BLaER1 (cell line): ENCODE data around the gene GARIN3.
"Not testable (repeated sequence)": the region's sequence is repeated elsewhere in the genome, so short reads cannot be mapped to it uniquely, and the experiment has no call there.

Experiments used
- H3K27ac ChIP-seq: shearing (Covaris generic); formaldehyde crosslinking; 2 replicates; pipeline ENCODE4 v1.8.1; 2022
- H3K27me3 ChIP-seq: shearing (Covaris generic); formaldehyde crosslinking; 2 replicates; pipeline ENCODE4 v1.8.1; 2022
- H3K36me3 ChIP-seq: shearing (Covaris generic); formaldehyde crosslinking; 2 replicates; pipeline ENCODE4 v1.8.1; 2022
- H3K4me1 ChIP-seq: shearing (Covaris generic); formaldehyde crosslinking; 2 replicates; pipeline ENCODE4 v1.8.1; 2022
- H3K4me2 ChIP-seq: shearing (Covaris generic); formaldehyde crosslinking; 2 replicates; pipeline ENCODE4 v1.8.1; 2022
- H3K4me3 ChIP-seq: shearing (Covaris generic); formaldehyde crosslinking; 2 replicates; pipeline ENCODE4 v1.8.1; 2022
- H3K9ac ChIP-seq: shearing (Covaris generic); formaldehyde crosslinking; 2 replicates; pipeline ENCODE4 v1.8.1; 2022
- H3K9me3 ChIP-seq: shearing (Covaris generic); formaldehyde crosslinking; 2 replicates; pipeline ENCODE4 v1.8.1; 2022
- H4K20me1 ChIP-seq: shearing (Covaris generic); formaldehyde crosslinking; 2 replicates; pipeline ENCODE4 v1.8.1; 2022
- Cebpa-rat ChIP-seq: shearing (Covaris generic); IDR thresholded peaks from 2 replicates; pipeline ENCODE4 v1.8.1; 2022

The GARIN3 gene

GRCh38 chr5:157166214-157167213 lies at the start of gene GARIN3:
TSS of gene GARIN3 (minus strand) at chr5:157166264. CDS start at chr5:157166168, 96 bp downstream.
- peaks cover 47% of the 10 kb centered on the region for H3K9me3 ChIP-seq
- no peak within 1 kb of the TSS for H3K4me3 ChIP-seq
- H3K4me1 ChIP-seq, result peaks cover 52% of the 10 kb centered on the region
- H3K27ac ChIP-seq, result peak within 1 kb of the TSS; percentile 76
- H4K20me1 ChIP-seq, result no peaks in the 10 kb centered on the region
- H3K9ac ChIP-seq, result peak within 1 kb of the TSS; percentile 30
- no peak for TF ChIP-seq Cebpa-rat
- H3K27me3 ChIP-seq, result no peaks in the 10 kb centered on the region
- peak within 1 kb of the TSS; percentile 74 for H3K4me2 ChIP-seq
- no peaks in the 10 kb centered on the region for H3K36me3 ChIP-seq

GRCh38 chr5:157215514-157216167 lies 49.6 kb upstream of the GARIN3 start:
- Histone ChIP-seq H3K4me3 (peak overlapping the region; percentile 22; the same call in 1 of the 2 replicates), H3K9ac (no peak overlapping the region)
- no peak for TF ChIP-seq Cebpa-rat

GRCh38 chr5:157214861-157215513 lies 48.9 kb upstream of the GARIN3 start:
- Histone ChIP-seq H4K20me1 (no peaks in the 10 kb centered on the region), H3K4me1 (peaks cover 69% of the 10 kb centered on the region), H3K9ac (no peak overlapping the region; the same call in 1 of the 2 replicates), H3K4me2 (peak overlapping the region; percentile 79), H3K9me3 (peaks cover 10% of the 10 kb centered on the region), H3K27ac (peak overlapping the region; percentile 36; the same call in 1 of the 2 replicates), H3K27me3 (no peaks in the 10 kb centered on the region), H3K4me3 (peak overlapping the region; percentile 22; the same call in 1 of the 2 replicates), H3K36me3 (no peaks in the 10 kb centered on the region)
- no peak for TF ChIP-seq Cebpa-rat

More at GRCh38 chr5:157215514-157216167, 49.6 kb upstream of the GARIN3 start:
- H3K4me2 ChIP-seq, result peak overlapping the region; percentile 79
- H3K4me1 ChIP-seq, result peaks cover 65% of the 10 kb centered on the region
- no peak overlapping the region for H3K27ac ChIP-seq
- no peaks in the 10 kb centered on the region for H4K20me1 ChIP-seq
- H3K27me3 ChIP-seq, result no peaks in the 10 kb centered on the region
- H3K36me3 ChIP-seq, result no peaks in the 10 kb centered on the region
- H3K9me3 ChIP-seq, result peaks cover 10% of the 10 kb centered on the region

GRCh38 chr5:157214415-157214814 lies 48.4 kb upstream of the GARIN3 start:
- Histone ChIP-seq H3K9ac (no peak overlapping the region; the same call in 1 of the 2 replicates), H3K4me2 (peak overlapping the region; percentile 79), H3K4me1 (peaks cover 72% of the 10 kb centered on the region), H4K20me1 (no peaks in the 10 kb centered on the region), H3K9me3 (peaks cover 10% of the 10 kb centered on the region), H3K27me3 (no peaks in the 10 kb centered on the region), H3K4me3 (no peak overlapping the region), H3K27ac (no peak overlapping the region; the same call in 1 of the 2 replicates), H3K36me3 (no peaks in the 10 kb centered on the region)
- no peak for TF ChIP-seq Cebpa-rat

GRCh38 chr5:157213527-157214243 lies 47.6 kb upstream of the GARIN3 start:
- Histone ChIP-seq H3K4me2 (peak overlapping the region; percentile 79), H3K36me3 (no peaks in the 10 kb centered on the region), H4K20me1 (no peaks in the 10 kb centered on the region), H3K27ac (no peak overlapping the region; the same call in 1 of the 2 replicates), H3K4me3 (no peak overlapping the region), H3K9ac (no peak overlapping the region), H3K9me3 (peaks cover 10% of the 10 kb centered on the region), H3K27me3 (no peaks in the 10 kb centered on the region), H3K4me1 (peaks cover 71% of the 10 kb centered on the region)
- TF ChIP-seq Cebpa-rat, result no peak

- no peak overlapping the region for H3K4me3 ChIP-seq
- H3K27me3 ChIP-seq, result no peaks in the 10 kb centered on the region
- H4K20me1 ChIP-seq, result no peaks in the 10 kb centered on the region
- H3K4me1 ChIP-seq, result peaks cover 57% of the 10 kb centered on the region
- H3K9me3 ChIP-seq, result peaks cover 18% of the 10 kb centered on the region
- no peak for TF ChIP-seq Cebpa-rat
- H3K27ac ChIP-seq, result no peak overlapping the region
- H3K4me2 ChIP-seq, result no peak overlapping the region
- no peak overlapping the region for H3K9ac ChIP-seq
- H3K36me3 ChIP-seq, result no peaks in the 10 kb centered on the region
Measured at GRCh38 chr5:157212307-157212706, 46.2 kb upstream of the GARIN3 start.

GRCh38 chr5:157210652-157211051 lies 44.6 kb upstream of the GARIN3 start:
- H3K36me3 ChIP-seq, result not testable (repeated sequence)

GRCh38 chr5:157205708-157206107 lies 39.6 kb upstream of the GARIN3 start:
- no peaks in the 10 kb centered on the region for H4K20me1 ChIP-seq
- H3K27ac ChIP-seq, result no peak overlapping the region
- peaks cover 22% of the 10 kb centered on the region for H3K4me1 ChIP-seq
- peaks cover 30% of the 10 kb centered on the region for H3K9me3 ChIP-seq
- H3K27me3 ChIP-seq, result no peaks in the 10 kb centered on the region
- no peak for TF ChIP-seq Cebpa-rat
- no peak overlapping the region for H3K4me3 ChIP-seq
- H3K9ac ChIP-seq, result no peak overlapping the region
- no peaks in the 10 kb centered on the region for H3K36me3 ChIP-seq
- no peak overlapping the region for H3K4me2 ChIP-seq

More at GRCh38 chr5:157210652-157211051, 44.6 kb upstream of the GARIN3 start:
- H4K20me1 ChIP-seq, H3K4me3 ChIP-seq, H3K9ac ChIP-seq, H3K27me3 ChIP-seq, H3K27ac ChIP-seq: not testable (repeated sequence)
- Histone ChIP-seq H3K4me1 (peaks cover 41% of the 10 kb centered on the region), H3K9me3 (peaks cover 30% of the 10 kb centered on the region), H3K4me2 (peak overlapping the region; percentile 17; the same call in 1 of the 2 replicates)

GRCh38 chr5:157204765-157205164 lies 38.7 kb upstream of the GARIN3 start:
- no peak overlapping the region for H3K9ac ChIP-seq
- no peak for TF ChIP-seq Cebpa-rat
- H3K27ac ChIP-seq, result no peak overlapping the region
- peak overlapping the region; percentile 1; the same call in 1 of the 2 replicates for H3K4me2 ChIP-seq
- no peaks in the 10 kb centered on the region for H3K36me3 ChIP-seq
- H3K4me1 ChIP-seq, result peaks cover 15% of the 10 kb centered on the region
- peaks cover 30% of the 10 kb centered on the region for H3K9me3 ChIP-seq
- H3K27me3 ChIP-seq, result no peaks in the 10 kb centered on the region
- H4K20me1 ChIP-seq, result no peaks in the 10 kb centered on the region
- H3K4me3 ChIP-seq, result no peak overlapping the region
